Iris pigment epithelial cell (primary cell): Measurements from ENCODE around the gene AKAP6.

Experiments
- DNase-seq: peaks from one replicate; pipeline ENCODE4 v3.0.0-alpha.2; 2011; ENCODE audit warnings: low read depth

The AKAP6 gene

DNA sequence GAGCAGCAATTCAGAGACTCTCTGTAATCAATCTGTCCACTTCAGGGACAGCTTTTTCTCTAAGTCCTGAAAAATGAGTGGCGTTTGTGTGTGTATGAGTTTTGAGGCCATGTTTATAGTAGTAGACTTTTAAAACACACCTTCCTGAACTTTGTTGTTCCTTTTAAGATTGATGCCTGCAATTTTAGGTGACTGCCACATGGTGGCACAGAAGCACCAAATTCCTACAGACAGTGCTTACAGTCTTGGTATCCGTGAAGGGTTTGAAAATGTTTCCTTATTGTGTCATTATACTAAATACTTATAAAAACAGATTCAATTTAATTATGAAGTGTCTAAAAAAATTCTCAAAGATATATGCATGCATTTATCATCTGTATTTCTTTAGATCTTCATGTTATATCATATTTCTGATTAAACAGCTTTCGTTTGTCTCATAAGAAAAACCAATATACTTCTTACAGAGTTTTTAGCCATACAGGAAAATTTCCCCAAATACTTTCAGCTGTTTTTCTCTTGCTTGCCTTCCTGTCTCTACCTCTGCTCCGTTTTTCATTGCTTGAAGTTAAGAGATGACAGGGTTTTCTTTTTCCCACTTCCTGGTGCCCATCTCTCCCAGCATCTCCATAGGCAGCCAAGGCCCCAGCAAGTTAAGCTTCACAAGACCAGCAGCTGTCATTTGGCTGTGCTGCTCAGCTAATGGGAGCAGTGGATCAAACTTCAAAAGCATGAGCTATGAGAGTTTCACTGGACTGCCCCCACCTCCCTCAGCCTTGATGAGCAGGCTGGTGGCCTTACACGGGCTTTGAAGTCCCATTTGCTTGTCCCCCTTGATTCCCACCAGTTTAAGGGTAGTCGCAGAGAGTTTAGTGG, 259.6 kb downstream of the AKAP6 start:
- peak; percentile 69 for DNase-seq

DNA sequence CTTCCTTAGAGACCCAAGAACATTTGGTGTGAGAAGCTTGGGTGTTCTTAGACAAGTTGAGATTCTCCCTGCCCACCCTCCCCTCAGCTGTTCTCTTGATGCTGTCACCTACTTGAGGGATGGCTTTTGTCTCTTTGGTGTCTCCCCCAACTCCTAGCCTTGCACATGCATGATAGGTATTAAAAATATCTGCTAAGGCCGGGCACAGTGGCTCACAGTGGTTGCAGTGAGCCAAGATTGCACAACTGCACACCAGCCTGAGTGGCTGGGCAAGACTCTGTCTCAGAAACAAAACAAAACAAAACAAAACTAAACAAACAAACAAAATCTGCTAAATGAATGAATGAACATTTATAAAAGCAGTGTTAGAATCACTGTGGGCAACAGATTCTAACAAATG, 261.1 kb downstream of the AKAP6 start:
- no peak for DNase-seq

DNA sequence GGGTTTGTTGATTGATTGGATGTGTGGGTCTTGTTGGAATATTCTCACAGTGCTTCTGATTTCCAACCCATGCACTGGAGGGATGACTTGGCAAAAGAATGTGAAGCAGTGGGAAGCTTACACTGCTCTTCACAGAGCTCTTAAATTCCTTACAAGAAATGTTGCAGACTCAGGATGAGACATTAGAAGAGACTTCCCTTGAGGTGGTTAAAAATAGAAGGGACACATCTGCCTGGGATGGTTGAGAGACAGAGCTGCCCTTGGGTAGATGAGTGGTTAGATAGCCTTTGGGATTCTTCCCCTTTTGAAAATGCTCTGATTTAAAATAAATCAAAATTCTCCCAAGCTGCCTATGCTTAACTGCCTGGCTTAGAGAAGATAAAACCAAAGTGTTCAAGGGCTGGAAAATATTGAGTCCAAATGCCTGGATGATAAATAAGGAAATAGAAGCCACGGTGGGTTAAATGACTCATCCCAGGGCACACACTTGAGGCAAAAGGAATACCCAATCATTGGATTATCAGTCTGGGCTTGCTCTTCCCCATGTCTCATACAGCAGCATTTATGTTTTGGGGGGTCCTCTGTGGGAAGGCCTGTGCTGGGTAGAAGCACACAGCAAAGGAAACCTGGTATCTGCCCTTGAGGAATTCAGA, 264.3 kb downstream of the AKAP6 start:
- DNase-seq: peak; percentile 80

DNA sequence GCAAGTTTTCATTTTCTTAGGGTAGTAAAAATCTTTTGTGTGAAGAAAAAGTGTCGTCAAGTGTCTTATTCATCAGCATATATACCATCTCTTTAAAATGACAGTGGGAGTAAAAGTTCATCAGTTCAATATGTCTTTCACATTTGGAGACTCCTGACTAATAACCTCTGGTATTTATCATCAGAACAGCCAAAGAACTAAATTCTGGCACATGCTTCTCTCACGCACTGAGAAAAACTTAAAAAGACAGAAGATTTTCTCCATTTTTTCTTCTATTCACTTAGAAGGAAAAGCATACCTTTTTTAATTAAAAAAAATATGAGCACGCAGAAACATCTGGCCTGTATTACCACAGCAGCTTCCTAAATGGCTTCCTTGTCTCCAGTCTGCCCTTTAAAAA, 265.7 kb downstream of the AKAP6 start:
- peak; percentile 70 for DNase-seq

DNA sequence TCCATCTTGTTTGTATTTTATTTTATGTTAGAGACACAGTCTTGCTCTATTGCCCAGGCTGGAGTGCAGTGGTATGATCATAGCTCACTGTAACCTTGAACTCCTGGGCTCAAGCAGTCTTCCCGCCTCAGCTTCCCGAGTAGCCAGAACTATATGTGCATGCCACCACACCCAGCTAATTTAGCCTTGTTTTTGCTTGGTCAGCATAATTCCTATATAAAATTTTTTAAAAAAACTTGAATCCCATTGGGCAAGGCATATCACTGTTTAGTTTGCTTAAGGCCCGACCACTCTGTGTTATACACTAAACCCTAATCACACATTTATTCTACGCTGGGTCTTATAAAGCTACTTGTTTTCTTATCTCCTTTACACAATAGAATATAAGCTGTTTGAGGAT, 266.4 kb downstream of the AKAP6 start:
- no peak for DNase-seq

DNA sequence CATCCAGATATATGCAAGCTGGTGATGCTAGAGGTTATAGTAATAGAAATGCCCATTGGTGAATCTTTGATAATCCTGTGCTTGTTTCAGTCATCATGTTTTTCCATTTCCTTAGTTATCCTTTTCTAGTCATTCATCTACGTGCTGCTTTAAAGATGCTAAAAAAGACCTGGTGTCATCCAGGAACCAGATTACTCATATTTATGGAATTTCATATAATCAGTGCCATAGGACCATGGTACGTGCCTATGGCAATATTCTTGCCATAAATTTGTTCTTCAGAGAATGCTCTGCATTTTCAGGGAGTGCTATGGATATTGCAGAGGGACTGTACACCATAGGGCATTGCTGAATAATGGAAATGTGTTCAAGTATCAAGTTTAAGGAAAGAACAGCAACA, 267.3 kb downstream of the AKAP6 start:
- DNase-seq: no peak

DNA sequence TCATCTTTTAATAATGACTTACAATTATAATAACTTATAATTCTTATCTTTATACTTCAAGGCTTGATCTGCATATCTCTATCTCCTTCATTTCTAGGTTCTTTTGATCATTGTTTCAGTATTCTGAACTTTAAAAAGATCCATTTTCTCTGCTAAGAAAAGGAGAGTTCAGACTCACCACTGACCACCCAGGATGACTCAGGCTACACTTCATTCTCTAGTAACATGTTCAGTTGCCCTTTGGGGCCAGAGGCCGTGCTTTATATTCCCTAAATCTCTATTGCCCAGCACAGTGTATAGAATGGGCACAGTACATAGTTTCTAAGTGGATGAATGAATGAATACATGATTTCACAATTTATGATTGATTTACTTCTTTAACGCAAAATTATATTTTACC, 268.7 kb downstream of the AKAP6 start:
- DNase-seq: no peak

DNA sequence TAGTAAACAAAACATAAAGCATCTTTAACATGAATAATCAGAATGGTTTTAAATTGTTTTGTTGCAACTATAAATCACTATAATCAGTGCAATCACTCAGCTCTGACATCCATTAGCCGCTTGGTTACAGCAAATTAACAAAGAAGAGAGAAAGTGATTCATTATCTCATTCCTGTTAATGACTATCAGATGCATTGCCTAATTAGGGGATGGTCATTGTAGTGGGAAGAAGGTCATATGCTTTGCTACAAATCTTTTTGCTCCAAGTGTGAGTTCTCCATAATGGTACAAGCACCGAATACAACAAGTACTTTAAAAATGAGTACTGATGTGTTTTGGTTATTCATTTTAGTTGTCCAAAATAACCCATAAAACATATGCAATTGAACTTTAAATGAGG, 272.0 kb downstream of the AKAP6 start:
- DNase-seq: no peak

DNA sequence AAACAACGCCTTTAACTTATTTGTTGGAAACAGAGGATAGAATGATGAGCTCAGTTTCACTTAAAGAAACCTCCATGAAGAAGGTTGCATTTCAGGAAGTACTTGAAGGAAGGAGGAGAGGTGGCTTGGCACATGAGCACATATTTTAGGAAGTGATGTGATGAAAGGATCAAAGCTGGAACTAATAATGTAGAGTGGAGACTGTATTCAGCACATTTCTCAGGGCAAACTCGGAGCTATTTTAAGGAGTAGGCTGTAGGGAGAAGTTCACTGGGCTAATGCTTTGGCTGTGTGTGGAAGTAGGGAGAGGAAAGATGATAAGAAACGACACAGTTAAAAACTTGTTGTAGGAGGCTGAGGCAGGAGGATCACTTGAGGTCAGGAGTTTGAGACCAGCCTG, 272.8 kb downstream of the AKAP6 start:
- DNase-seq: no peak

DNA sequence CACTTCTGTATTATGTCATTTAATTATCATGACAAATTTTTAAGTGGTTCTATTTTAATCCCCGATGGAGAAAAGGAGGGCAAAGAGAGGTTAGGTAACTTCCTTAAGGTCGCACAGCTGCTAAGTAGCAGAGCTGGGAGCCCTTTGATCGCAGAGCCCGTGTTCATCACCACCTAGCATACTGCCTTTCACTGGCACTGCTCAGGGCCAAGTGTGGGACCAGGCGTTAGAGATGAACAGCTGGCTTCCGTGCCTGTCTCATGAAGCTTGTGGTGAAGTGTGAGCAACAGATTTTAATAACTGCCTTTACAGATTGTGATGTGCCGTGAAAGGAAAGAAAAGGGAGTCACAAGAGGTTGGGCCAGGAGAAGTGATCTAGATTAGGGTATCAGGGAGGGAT, 273.6 kb downstream of the AKAP6 start:
- no peak for DNase-seq

DNA sequence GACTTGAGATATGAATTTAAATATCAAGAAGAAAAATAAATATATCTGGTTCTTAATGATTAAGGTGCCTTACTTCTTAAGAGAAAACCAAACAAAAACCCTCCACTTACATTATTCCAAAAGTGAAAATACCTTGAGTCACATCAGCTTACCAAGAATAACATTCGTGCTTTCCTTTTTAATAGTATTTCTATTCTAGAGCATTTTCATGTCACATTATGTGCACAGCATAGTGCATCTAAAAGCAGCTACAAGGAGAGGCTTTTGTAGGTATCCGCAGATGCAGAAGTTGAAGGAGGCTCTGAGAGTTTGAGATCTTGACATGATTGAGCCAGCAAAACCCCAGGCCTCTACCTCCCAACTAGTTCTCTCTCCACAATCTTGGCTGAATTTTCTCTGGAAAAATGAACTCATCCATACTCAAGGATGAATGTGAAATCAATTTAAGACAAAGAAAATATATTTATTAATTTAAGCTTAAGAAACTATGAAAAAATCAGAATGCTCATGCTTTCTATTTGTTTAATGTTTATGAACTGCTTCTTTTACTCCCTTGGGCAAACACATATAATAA, 275.0 kb downstream of the AKAP6 start:
- DNase-seq: no peak

DNA sequence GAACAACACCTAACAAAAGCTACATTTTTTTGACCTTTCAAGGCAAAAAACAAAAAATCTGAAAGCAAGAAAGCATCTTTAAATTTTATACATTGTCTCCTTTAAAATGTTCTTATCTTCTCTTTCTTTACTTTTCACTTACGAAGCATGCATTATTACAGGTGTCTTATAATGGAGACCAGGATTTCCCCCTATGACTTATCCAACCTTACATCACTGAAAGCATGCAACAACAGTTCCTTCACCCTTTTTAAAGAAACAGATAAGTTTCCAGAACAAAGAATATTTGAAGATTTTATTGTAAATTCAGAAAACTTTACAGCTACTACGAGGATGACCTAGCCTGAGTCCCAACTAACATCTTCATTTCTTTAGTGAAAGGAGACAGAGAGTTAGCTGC, 277.2 kb downstream of the AKAP6 start:
- peak; percentile 79 for DNase-seq

DNA sequence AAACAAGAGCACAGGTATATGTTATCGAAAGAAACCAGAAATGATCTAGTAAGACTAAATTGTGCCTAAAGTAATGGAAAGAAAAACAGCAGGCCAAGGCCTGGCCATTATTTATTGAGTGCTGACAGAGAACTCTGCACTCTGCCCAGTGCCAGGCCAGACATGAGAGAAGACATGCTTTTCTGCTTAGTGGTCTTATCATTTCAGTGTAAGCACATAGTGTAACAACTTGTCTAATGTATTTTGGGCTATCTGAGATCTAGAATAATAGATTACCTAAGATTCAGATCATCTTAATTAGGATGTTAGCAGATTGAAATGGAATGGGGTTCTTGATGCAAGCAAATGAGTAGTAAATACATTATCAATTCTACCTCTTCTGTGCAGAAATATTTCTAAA, 278.3 kb downstream of the AKAP6 start:
- DNase-seq: no peak

DNA sequence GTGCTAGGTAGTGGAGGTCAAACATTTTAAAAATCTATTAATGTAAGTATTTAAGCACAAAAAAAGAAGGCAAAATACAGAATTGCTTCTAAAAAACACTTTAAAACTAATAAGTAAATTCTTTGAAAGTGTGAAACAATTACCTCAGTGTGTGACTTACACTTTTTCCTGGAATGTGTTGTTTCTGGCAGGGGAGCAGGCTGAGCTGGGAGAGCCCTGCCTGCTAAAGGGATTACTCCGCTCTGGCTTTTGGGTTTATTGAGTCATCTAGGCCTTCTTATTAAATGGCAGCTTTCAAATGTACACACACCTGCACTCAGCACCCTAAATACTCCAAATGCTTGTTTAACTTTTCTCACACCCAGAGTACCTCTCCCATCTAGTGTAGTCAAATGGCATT, 279.8 kb downstream of the AKAP6 start:
- DNase-seq: peak; percentile 79

DNA sequence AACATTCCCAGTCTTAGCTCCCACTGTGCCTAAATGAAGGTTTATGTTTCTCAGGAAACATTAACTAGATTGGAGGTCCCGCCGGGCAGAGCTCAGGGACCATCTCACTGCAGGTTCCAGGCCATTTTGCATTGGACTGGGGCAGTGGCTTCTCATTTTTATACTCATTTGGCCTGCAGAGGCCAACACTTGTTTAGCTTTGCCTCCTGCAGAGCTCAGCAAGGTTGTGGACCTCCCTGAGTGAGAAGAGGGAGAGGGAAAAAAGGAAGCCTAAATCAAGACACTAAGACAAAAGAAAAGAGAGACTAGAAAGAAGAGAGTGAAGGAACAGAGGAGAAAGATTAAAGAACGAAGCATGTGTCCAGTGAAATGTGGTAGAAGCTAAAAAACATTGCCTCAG, 280.3 kb downstream of the AKAP6 start:
- no peak for DNase-seq

DNA sequence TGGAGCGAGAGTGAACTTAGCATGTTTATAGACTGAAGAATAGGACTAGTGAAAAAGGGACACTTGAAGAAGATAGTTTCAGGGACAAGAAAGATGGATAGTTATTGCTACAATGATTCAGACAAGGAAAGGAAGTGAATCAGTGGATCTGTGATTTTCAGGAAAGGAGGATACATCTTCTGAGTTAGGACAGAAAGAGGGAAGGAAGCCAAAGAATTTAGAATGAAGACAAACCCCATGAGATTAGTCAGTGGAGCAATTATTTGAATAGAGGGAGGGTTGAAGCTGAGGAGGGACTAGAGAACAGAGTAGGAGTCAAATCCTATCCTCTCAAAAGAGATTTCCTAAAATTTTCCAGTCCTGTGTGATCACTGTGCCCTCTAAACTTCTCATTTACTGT, 282.7 kb downstream of the AKAP6 start:
- peak; percentile 63 for DNase-seq

DNA sequence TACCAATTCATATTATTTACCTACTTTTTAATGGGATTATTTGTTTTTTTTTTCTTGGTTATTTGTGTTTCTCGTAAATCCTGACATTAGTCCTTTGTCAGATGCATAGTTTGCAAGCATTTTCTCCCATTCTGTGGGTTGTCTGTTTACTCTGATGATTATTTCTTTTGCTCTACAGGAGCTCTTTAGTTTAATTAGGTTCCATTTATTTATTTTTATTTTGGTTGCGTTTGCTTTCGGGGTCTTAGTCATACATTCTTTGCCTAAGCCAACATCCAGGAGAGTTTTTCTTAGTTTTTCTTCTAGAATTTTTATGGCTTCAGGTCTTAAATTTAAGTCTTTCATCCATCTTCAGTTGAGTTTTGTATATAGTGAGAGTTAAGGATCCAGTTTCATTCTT, 289.9 kb downstream of the AKAP6 start:
- DNase-seq: peak; percentile 25

DNA sequence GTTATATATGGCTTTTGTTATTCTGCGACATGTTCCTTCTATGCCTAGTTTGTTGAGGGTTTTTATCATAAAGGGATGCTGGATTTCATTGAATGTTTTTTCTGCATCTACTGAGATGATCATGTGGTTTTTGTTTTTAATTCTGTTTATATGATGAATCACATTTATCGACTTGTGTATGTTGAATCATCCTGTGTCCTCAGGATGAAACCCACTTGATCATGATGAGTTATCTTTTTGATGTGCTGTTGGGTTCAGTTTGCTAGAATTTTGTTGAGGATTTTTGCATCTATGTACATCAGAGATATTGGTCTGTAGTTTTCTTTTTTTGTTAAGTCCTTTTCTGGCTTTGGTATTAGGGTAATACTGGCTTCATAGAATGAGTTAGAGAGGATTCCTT, 291.2 kb downstream of the AKAP6 start:
- peak; percentile 82 for DNase-seq

DNA sequence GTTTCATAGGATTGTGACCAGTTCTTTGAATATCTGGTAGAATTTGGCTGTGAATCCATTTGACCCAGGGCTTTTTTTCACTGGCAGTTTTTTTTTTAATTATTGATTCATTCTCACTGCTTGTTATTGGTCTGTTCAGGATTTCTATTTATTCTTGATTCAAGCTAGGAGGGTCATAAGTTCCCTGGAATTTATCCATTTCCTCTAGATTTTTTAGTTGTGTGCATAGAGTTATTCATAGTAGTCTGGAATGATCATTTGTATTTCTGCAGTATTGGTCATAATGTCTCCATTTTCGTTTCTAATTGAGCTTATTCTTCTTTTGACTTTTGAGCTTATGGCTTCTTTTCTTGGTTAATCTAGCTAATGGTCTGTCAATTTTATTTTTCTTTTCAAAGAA, 291.6 kb downstream of the AKAP6 start:
- peak; percentile 40 for DNase-seq

DNA sequence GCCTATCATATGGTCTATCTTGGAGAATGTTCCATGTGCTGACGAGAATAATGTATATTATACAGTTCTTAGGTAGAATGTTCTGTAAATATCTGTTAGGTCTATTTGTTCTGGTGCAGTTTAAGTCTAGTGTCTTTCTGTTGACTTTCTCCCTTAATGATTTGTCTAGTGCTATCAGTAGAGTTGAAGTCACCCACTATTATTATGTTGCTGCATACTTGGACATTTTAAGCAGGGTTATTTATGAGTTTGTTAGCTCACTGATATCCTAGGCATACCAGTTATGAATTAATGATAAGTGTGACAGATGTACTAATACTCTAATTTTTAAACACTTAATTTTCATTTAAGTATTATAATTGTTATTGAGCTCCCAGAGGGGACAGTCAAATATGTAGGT, 292.5 kb downstream of the AKAP6 start:
- DNase-seq: no peak

DNA sequence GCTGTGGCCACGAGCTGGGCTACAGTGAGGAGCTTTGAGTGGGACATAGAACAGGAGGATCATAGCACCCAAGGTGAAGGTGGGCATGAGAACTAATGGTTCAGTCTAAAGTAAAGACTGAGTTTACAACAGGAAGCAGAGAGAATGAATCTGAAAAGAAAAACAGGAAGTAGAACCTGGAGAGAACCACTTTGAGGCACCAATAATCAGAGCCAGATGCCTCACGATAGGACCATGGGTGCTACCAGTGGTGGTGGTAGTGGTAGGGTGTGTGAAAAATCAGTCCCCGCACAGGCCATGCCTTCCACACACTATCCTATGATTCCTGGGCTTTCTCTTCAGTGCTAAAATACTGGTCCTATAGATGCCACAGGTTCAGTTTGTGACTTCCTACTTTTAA, 293.6 kb downstream of the AKAP6 start:
- DNase-seq: no peak

DNA sequence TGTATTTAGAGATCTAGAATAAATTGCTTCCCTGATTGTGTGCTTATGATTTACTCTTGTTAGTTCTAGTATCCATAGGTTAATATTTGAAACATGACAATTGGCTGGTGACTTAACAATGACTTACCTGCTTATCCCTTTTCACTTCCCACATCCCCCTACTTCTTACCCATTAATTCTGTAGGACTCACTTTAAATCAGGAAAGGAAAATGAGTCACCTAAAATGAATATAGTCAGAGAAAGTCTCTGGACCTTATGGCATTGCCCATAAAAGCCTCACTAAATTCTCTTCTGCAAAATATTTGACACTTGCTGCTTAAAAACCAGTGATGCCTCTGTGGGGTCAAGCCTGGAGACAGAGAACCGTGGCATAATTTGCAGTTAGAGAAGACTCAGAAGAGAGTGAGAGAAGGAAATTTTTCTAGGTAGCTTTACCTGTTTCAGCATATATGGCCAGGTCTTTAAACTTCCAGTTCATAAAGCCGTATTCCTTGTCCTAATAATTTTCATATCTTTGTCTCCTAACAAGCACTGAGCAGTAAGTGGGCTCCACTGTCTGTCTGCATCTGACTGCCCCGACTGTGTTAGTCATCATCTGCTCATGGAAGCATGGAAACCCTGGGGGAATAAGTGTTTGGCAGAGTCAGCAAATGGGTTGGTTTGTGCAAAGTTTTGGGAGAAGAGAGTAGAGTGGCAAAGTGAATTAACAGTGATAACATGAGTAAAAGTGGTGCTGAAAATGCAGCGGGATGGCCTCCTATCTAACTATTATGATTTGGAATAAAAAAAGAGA, 294.4 kb downstream of the AKAP6 start:
- peak; percentile 47 for DNase-seq

DNA sequence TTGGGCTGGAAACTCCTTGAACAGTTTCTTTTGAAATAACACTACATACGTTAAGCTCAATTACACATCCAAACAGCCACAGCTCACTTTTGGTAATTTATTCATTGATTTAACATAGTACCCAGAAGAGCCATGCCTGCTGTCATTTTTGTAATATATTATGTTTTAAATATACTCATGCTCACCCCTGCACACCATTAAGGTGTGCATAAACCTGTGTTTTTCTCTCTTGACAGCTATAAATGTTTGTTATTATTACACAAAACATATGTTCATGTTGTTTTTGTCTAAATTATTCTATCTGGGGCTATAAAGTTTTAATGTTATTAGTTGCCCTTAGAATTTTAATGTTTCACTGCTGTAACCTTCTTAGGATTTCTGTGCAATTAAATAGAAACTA, 296.1 kb downstream of the AKAP6 start:
- no peak for DNase-seq
